Measurements from ENCODE around the gene WWOX. TPM values are rescaled to one million over a fixed set of nuclear protein-coding genes. Genes with fewer than 3 reads are reported as not detected.

The WWOX gene
- total and polyA plus RNA-seq, 7 donors, result 7.1 to 46.8 (median 16.1) TPM

DNA sequence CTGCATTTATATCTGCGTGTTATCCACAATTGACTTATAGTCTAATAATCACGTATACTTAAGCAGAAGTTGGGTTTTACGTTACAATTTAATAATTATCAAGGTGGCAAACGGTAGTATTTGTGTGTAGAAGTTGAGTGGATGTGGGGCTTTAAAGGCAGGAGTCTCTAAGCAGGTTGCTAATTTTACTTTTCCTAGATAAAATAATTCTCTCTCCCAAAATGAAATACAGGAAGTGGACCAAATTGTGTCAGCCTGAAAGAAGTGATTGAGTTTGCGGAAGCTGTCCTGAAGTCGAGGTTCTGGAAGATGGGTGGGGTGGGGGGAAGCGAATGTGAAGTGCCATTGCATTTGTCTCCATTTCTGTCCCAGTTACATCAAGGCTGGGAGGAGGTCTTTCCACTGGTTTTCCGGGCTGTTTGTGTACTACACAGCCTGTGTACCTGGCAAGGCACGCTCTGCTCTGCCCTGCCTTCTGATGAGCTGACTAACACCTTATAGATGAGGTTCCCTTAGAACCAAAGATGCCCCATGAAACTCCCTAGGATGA, 385.1 kb downstream of the WWOX start:
- intact Hi-C loops (cut with DNase I), result no loop called here
- Histone ChIP-seq H3K27me3 (no peaks in the 10 kb centered on the region), H3K4me1 (peaks cover 0 to 7% (median 0%) of the 10 kb centered on the region in 4 donors), H3K36me3 (no peaks in the 10 kb centered on the region), H3K9me3 (no peaks in the 10 kb centered on the region), H3K4me3 (no peak overlapping the region), H3K27ac (no peak overlapping the region)
- 94 to 95% methylated on average over 9 of the region's 9 CpGs for WGBS, 2 donors
- TF ChIP-seq EP300 (IDR thresholded peaks at IDR 0.05) (no peak), POLR2A (IDR thresholded peaks at IDR 0.05) (no peak), POLR2AphosphoS5 (IDR thresholded peaks at IDR 0.05) (no peak)
- TF ChIP-seq, protein P1, sequence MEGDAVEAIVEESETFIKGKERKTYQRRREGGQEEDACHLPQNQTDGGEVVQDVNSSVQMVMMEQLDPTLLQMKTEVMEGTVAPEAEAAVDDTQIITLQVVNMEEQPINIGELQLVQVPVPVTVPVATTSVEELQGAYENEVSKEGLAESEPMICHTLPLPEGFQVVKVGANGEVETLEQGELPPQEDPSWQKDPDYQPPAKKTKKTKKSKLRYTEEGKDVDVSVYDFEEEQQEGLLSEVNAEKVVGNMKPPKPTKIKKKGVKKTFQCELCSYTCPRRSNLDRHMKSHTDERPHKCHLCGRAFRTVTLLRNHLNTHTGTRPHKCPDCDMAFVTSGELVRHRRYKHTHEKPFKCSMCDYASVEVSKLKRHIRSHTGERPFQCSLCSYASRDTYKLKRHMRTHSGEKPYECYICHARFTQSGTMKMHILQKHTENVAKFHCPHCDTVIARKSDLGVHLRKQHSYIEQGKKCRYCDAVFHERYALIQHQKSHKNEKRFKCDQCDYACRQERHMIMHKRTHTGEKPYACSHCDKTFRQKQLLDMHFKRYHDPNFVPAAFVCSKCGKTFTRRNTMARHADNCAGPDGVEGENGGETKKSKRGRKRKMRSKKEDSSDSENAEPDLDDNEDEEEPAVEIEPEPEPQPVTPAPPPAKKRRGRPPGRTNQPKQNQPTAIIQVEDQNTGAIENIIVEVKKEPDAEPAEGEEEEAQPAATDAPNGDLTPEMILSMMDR (IDR thresholded peaks at IDR 0.05), result no peak
- no peak for DNase-seq

DNA sequence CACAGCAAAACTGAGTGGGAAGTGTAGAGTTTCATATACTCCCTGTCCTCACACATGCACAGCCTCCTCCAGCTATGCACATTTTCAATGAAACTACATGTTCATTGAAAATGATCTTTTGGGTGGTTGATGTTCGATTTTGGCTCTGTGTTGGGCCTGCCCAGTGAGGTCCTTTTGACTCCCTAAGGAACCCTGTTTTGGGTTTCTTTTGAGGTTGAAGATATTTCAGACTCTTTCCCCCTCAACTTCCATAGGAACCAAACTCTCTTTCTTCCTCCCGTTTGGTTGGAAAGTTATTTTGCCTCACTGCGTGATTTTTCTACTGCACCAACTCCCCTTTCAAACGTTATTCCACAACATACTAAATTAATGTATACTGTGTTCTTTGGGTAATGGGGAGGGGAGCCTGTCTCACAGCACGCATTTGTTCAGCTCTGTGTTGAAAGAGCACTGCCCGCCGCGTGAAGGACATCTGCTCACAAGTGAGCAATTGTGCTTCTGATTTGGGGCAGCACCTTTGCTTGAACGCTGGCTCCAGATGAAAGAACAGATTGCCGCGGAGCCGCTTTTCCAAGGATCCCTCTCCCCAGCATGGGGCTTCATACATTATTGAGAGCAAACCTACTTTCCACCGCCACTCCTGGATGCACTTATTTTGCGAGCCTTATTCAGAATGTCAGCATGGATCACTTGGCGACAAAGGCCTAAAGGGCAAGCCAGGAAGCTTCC, 385.9 kb downstream of the WWOX start:
- Histone ChIP-seq H3K4me3 (no peak overlapping the region), H3K36me3 (no peaks in the 10 kb centered on the region), H3K27ac (no peak overlapping the region), H3K27me3 (no peaks in the 10 kb centered on the region), H3K9me3 (no peaks in the 10 kb centered on the region), H3K4me1 (peaks cover 0 to 7% (median 0%) of the 10 kb centered on the region in 4 donors)
- 88% methylated on average over 15 of the region's 15 CpGs for WGBS, 2 donors
- intact Hi-C loops (cut with DNase I), result no loop called here
- no peak for DNase-seq
- TF ChIP-seq POLR2AphosphoS5 (IDR thresholded peaks at IDR 0.05), result no peak
- TF ChIP-seq, protein P1 (IDR thresholded peaks at IDR 0.05), result no peak
- TF ChIP-seq EP300 (IDR thresholded peaks at IDR 0.05), result no peak
- no peak for TF ChIP-seq POLR2A (IDR thresholded peaks at IDR 0.05)

DNA sequence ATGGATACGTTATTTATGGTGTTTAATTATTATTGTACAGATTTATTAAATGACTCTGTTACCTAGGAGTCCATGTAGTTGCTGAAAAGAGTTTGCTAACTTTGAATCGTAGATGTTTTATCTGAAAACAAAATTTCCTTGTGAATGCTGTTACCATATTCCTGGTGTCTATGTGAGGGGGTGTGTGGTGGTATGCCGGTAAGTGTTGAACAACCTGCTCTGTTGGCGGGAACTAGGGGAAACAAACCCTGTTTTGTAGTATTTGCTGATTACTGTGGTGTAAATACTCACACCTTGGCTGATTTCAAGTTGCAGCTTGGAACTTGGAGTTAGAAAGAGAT, 386.4 kb downstream of the WWOX start:
- Histone ChIP-seq H3K4me1 (peaks cover 0 to 7% (median 0%) of the 10 kb centered on the region in 4 donors), H3K27ac (no peak overlapping the region), H3K27me3 (no peaks in the 10 kb centered on the region), H3K36me3 (no peaks in the 10 kb centered on the region), H3K4me3 (no peak overlapping the region), H3K9me3 (no peaks in the 10 kb centered on the region)
- WGBS, 2 donors, result 90 to 95% methylated on average over 4 of the region's 4 CpGs
- intact Hi-C loops (cut with DNase I), result no loop called here
- TF ChIP-seq EP300 (IDR thresholded peaks at IDR 0.05) (no peak), POLR2AphosphoS5 (IDR thresholded peaks at IDR 0.05) (no peak), POLR2A (IDR thresholded peaks at IDR 0.05) (no peak)
- TF ChIP-seq, protein P1 (IDR thresholded peaks at IDR 0.05), result no peak
- no peak for DNase-seq

DNA sequence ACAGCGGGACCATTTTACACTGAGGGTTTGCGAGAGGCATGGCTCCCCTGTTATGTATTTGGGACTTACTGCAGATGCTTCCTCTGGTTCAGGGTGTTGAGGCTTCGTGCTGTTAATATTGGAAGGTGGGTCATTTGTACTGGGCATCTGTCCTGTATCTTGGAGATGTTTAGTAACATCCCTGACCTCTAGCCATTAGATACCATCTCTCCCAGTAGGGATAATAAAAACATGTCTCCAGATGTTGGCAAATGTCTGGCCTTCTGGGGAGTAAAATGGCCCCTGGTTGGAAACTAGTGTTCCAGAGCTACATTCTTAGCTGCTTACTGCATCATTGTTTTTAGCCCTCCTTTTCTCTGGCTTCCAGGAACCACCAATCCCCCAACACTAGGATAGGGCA, 388.0 kb downstream of the WWOX start:
- intact Hi-C loops (cut with DNase I), result no loop called here
- no peak for DNase-seq
- H3K27ac ChIP-seq, result no peak overlapping the region
- H3K9me3 ChIP-seq, result no peaks in the 10 kb centered on the region
- H3K36me3 ChIP-seq, result no peaks in the 10 kb centered on the region
- H3K4me1 ChIP-seq, result peaks cover 0 to 7% (median 0%) of the 10 kb centered on the region in 4 donors
- H3K27me3 ChIP-seq, result no peaks in the 10 kb centered on the region
- no peak overlapping the region for H3K4me3 ChIP-seq
- TF ChIP-seq EP300 (IDR thresholded peaks at IDR 0.05) (no peak), POLR2AphosphoS5 (IDR thresholded peaks at IDR 0.05) (no peak), POLR2A (IDR thresholded peaks at IDR 0.05) (no peak)
- TF ChIP-seq, protein P1 (IDR thresholded peaks at IDR 0.05), result no peak
- WGBS, 2 donors, result 90 to 96% methylated on average over 3 of the region's 3 CpGs
